Large intestine (tissue), 3 donors: ENCODE results near the gene KIF5B. TPM values are rescaled to one million over a fixed set of nuclear protein-coding genes. Genes with fewer than 3 reads are reported as not detected.
A peak's percentile ranks its signal among the peaks of the same experiment; 100 is the strongest.
"Not testable (repeated sequence)": the region's sequence is repeated elsewhere in the genome, so short reads cannot be mapped to it uniquely, and the experiment has no call there.

Experiments used
- DNase-seq, 2 donors: peaks; one replicate each; pipeline versions ENCODE4 v3.0.0 to v3.0.0-alpha.2; 2013
- H3K27ac ChIP-seq: one replicate; pipeline ENCODE4 v1.5.1; 2013; ENCODE audit warnings: low read length
- H3K27me3 ChIP-seq: 2 replicates; pipeline ENCODE4 v1.6.1; 2013; ENCODE audit warnings: low read length; ENCODE audit not compliant: control insufficient read depth, insufficient read depth
- H3K36me3 ChIP-seq: 2 replicates; pipeline ENCODE4 v1.6.1; 2013; ENCODE audit warnings: low read length; ENCODE audit not compliant: control insufficient read depth, insufficient read depth
- H3K4me1 ChIP-seq: one replicate; pipeline ENCODE4 v1.6.1; 2013; ENCODE audit warnings: low read length; ENCODE audit not compliant: control insufficient read depth, insufficient read depth
- H3K4me3 ChIP-seq: one replicate; pipeline ENCODE4 v1.5.1; 2013; ENCODE audit warnings: low read length
- H3K9me3 ChIP-seq: one replicate; pipeline ENCODE4 v1.6.1; 2013; ENCODE audit warnings: mild to moderate bottlenecking, low read depth, low read length, moderate library complexity; ENCODE audit not compliant: control insufficient read depth
- whole genome bisulfite sequencing: methylation state at CpG from one replicate; pipeline ENCODE4 v1.1.5; 2013; ENCODE audit warnings: low lambda C conversion rate; ENCODE audit not compliant: insufficient coverage; 5-methylcytosine and 5-hydroxymethylcytosine counted together
- polyA plus RNA-seq: library from polyadenylated mRNA; unstranded; fragments of 120-200 nt; gene quantifications from one replicate; pipeline ENCODE4 v1.2.1, GENCODE V29; 2013

Gene KIF5B
- polyA plus RNA-seq, 1 donor, result 110 TPM

GRCh38 chr10:32091046-32091445 is 34.8 kb upstream of the KIF5B start:
- Histone ChIP-seq H3K4me3 (no peak overlapping the region), H3K27me3 (no peaks in the 10 kb centered on the region), H3K27ac (no peak overlapping the region), H3K4me1 (peaks cover 8% of the 10 kb centered on the region), H3K36me3 (no peaks in the 10 kb centered on the region), H3K9me3 (no peaks in the 10 kb centered on the region)
- DNase-seq, result peak; percentile 12 to 49

- no peak for DNase-seq
- no CpG with 5 or more reads among the region's 6 CpGs for WGBS
Measured at GRCh38 chr10:32084185-32084851, 28.1 kb upstream of the KIF5B start.

GRCh38 chr10:32077896-32078485 is 21.8 kb upstream of the KIF5B start:
- H3K36me3 ChIP-seq, result no peaks in the 10 kb centered on the region
- H3K27ac ChIP-seq, result no peak overlapping the region
- H3K4me3 ChIP-seq, result no peak overlapping the region
- no peak for DNase-seq
- H3K9me3 ChIP-seq, result no peaks in the 10 kb centered on the region
- no peaks in the 10 kb centered on the region for H3K4me1 ChIP-seq
- H3K27me3 ChIP-seq, result no peaks in the 10 kb centered on the region
- no CpG with 5 or more reads among the region's 6 CpGs for WGBS

More at GRCh38 chr10:32084185-32084851, 28.1 kb upstream of the KIF5B start:
- no peaks in the 10 kb centered on the region for H3K36me3 ChIP-seq
- no peak overlapping the region for H3K4me3 ChIP-seq
- H3K9me3 ChIP-seq, result no peaks in the 10 kb centered on the region
- no peaks in the 10 kb centered on the region for H3K27me3 ChIP-seq
- no peaks in the 10 kb centered on the region for H3K4me1 ChIP-seq
- no peak overlapping the region for H3K27ac ChIP-seq

- no peaks in the 10 kb centered on the region for H3K4me1 ChIP-seq
- H3K4me3 ChIP-seq, result no peak overlapping the region
- peak in 1 of 2 donors; percentile 62 for DNase-seq
- whole genome bisulfite sequencing, result no CpG with 5 or more reads among the region's 1 CpG
- H3K27ac ChIP-seq, result no peak overlapping the region
- no peaks in the 10 kb centered on the region for H3K27me3 ChIP-seq
- no peaks in the 10 kb centered on the region for H3K36me3 ChIP-seq
- no peaks in the 10 kb centered on the region for H3K9me3 ChIP-seq
Measured at GRCh38 chr10:32073659-32074058, 17.4 kb upstream of the KIF5B start.

- 63% methylated on average over 3 of the region's 5 CpGs for WGBS
- Histone ChIP-seq H3K36me3 (no peaks in the 10 kb centered on the region), H3K27ac (no peak overlapping the region), H3K27me3 (no peaks in the 10 kb centered on the region), H3K4me1 (no peaks in the 10 kb centered on the region), H3K4me3 (no peak overlapping the region), H3K9me3 (no peaks in the 10 kb centered on the region)
- peak in 1 of 2 donors; percentile 37 for DNase-seq
Measured at GRCh38 chr10:32073128-32073527, 16.9 kb upstream of the KIF5B start.

GRCh38 chr10:32072025-32072800 is 16.0 kb upstream of the KIF5B start:
- no peaks in the 10 kb centered on the region for H3K4me1 ChIP-seq
- no peak for DNase-seq
- no peak overlapping the region for H3K27ac ChIP-seq
- no peaks in the 10 kb centered on the region for H3K27me3 ChIP-seq
- no peaks in the 10 kb centered on the region for H3K9me3 ChIP-seq
- H3K36me3 ChIP-seq, result no peaks in the 10 kb centered on the region
- no peak overlapping the region for H3K4me3 ChIP-seq
- no CpG with 5 or more reads among the region's 7 CpGs for WGBS

GRCh38 chr10:32070645-32071044 is 14.4 kb upstream of the KIF5B start:
- WGBS, result 80% methylated on average over 1 of the region's 2 CpGs
- no peak overlapping the region for H3K27ac ChIP-seq
- no peaks in the 10 kb centered on the region for H3K36me3 ChIP-seq
- DNase-seq, result no peak
- no peaks in the 10 kb centered on the region for H3K27me3 ChIP-seq
- no peaks in the 10 kb centered on the region for H3K4me1 ChIP-seq
- H3K4me3 ChIP-seq, result no peak overlapping the region
- H3K9me3 ChIP-seq, result no peaks in the 10 kb centered on the region

GRCh38 chr10:32068569-32068968 is 12.3 kb upstream of the KIF5B start:
- H3K36me3 ChIP-seq, result no peaks in the 10 kb centered on the region
- H3K27me3 ChIP-seq, result no peaks in the 10 kb centered on the region
- no peaks in the 10 kb centered on the region for H3K4me1 ChIP-seq
- H3K27ac ChIP-seq, result no peak overlapping the region
- no peak for DNase-seq
- H3K4me3 ChIP-seq, result no peak overlapping the region
- no peaks in the 10 kb centered on the region for H3K9me3 ChIP-seq
- WGBS, result 80% methylated on average over 1 of the region's 12 CpGs

GRCh38 chr10:32067931-32068330 is 11.7 kb upstream of the KIF5B start:
- H3K9me3 ChIP-seq, H3K4me3 ChIP-seq, H3K36me3 ChIP-seq, H3K4me1 ChIP-seq, H3K27ac ChIP-seq, DNase-seq, H3K27me3 ChIP-seq: not testable (repeated sequence)
- no CpG with 5 or more reads among the region's 5 CpGs for WGBS

- H3K27me3 ChIP-seq, result no peaks in the 10 kb centered on the region
- WGBS, result 17% methylated on average over 1 of the region's 4 CpGs
- no peaks in the 10 kb centered on the region for H3K36me3 ChIP-seq
- H3K9me3 ChIP-seq, result no peaks in the 10 kb centered on the region
- DNase-seq, result peak in 1 of 2 donors; percentile 51
- no peak overlapping the region for H3K27ac ChIP-seq
- H3K4me3 ChIP-seq, result no peak overlapping the region
- no peaks in the 10 kb centered on the region for H3K4me1 ChIP-seq
Measured at GRCh38 chr10:32065856-32066255, 9.6 kb upstream of the KIF5B start.
